MM.1S (cell line): ENCODE data around the gene KCNK7.

Experiments
- EZH2 ChIP-seq: fragments of 300-600 bp; sonication (generic); optimal IDR thresholded peaks from 2 replicates; pipeline ENCODE3; 2017; ENCODE audit warnings: low read depth, mild to moderate bottlenecking, antibody characterized with exemption, low read length, mixed read lengths
- TF ChIP-seq, protein P1 (sequence below): fragments of 300-600 bp; sonication (generic); IDR thresholded peaks from 2 replicates; pipeline ENCODE4 v1.5.1; 2016; ENCODE audit warnings: antibody characterized with exemption, low read length, mixed read lengths

DNA sequence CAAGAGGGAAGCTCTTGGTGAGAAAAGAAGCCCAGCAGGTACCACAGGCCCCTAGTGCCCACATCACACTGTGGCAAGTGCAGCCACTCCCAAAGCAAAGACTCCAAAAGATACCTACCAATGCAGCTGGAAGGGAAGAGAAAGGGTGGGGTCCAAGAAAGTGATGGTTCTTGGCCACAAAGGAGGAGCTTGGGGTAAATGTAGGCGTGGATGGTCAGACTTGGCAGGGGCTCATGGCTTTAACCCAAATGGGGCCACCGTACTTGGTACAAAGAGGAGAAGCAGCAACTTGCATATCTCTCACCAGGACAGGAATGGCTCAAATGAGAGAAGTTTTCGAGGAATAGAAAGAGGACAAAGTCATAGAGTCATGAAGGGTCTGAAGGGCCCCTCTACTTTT, 13.6 kb upstream of the KCNK7 start:
- TF ChIP-seq, protein P1, sequence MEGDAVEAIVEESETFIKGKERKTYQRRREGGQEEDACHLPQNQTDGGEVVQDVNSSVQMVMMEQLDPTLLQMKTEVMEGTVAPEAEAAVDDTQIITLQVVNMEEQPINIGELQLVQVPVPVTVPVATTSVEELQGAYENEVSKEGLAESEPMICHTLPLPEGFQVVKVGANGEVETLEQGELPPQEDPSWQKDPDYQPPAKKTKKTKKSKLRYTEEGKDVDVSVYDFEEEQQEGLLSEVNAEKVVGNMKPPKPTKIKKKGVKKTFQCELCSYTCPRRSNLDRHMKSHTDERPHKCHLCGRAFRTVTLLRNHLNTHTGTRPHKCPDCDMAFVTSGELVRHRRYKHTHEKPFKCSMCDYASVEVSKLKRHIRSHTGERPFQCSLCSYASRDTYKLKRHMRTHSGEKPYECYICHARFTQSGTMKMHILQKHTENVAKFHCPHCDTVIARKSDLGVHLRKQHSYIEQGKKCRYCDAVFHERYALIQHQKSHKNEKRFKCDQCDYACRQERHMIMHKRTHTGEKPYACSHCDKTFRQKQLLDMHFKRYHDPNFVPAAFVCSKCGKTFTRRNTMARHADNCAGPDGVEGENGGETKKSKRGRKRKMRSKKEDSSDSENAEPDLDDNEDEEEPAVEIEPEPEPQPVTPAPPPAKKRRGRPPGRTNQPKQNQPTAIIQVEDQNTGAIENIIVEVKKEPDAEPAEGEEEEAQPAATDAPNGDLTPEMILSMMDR = no peak
- TF ChIP-seq EZH2 = no peak
